Epithelial cell of proximal tubule (primary cell): ENCODE measurements around the gene SLC25A5. TPM values are rescaled to one million over a fixed set of nuclear protein-coding genes. Genes with fewer than 3 reads are reported as not detected.
"Not testable (repeated sequence)": the region's sequence is repeated elsewhere in the genome, so short reads cannot be mapped to it uniquely, and the experiment has no call there.

Experiments
- DNase-seq: peaks from one replicate; pipeline ENCODE4 v3.0.0-alpha.2; 2011; ENCODE audit warnings: low read depth
- H3K4me3 ChIP-seq: 2 replicates; pipeline ENCODE4 v1.5.1; 2011; ENCODE audit warnings: low read depth, mild to moderate bottlenecking, low read length
- CTCF ChIP-seq: conservative IDR thresholded peaks from 2 replicates; pipeline ENCODE4 v1.5.1; 2012; ENCODE audit warnings: low read depth, mild to moderate bottlenecking, low read length
- total RNA-seq: library from RNA; depleted of rRNA; stranded (reverse); fragments of >200 nt; gene quantifications from 2 replicates; pipeline ENCODE4 v1.2.3, GENCODE V29; 2015

The SLC25A5 gene
- total RNA-seq, 1 donor from 2014 or later: 298 TPM

- no peak overlapping the region for H3K4me3 ChIP-seq
- no peak for TF ChIP-seq CTCF
- no peak for DNase-seq
These were observed 41.0 kb upstream of the SLC25A5 start for GRCh38 chrX:119427024-119427794.

GRCh38 chrX:119427795-119428185 lies 40.5 kb upstream of the SLC25A5 start:
- no peak overlapping the region for H3K4me3 ChIP-seq
- DNase-seq: no peak
- TF ChIP-seq CTCF: no peak

- H3K4me3 ChIP-seq: no peak overlapping the region
- no peak for TF ChIP-seq CTCF
- DNase-seq: no peak
These were observed 38.8 kb upstream of the SLC25A5 start for GRCh38 chrX:119429471-119429870.

GRCh38 chrX:119441295-119441694 lies 26.9 kb upstream of the SLC25A5 start:
- not testable (repeated sequence) for H3K4me3 ChIP-seq, DNase-seq

GRCh38 chrX:119442286-119442685 lies 26.0 kb upstream of the SLC25A5 start:
- no peak overlapping the region for H3K4me3 ChIP-seq
- no peak for DNase-seq
- no peak for TF ChIP-seq CTCF

GRCh38 chrX:119453202-119453601 lies 15.0 kb upstream of the SLC25A5 start:
- no peak for DNase-seq
- no peak for TF ChIP-seq CTCF
- no peak overlapping the region for H3K4me3 ChIP-seq

GRCh38 chrX:119455264-119455663 lies 13.0 kb upstream of the SLC25A5 start:
- no peak overlapping the region for H3K4me3 ChIP-seq
- no peak for DNase-seq
- TF ChIP-seq CTCF: no peak
